Caco-2 (cell line): ENCODE data around the gene PAQR6. TPM values are rescaled to one million over a fixed set of nuclear protein-coding genes. Genes with fewer than 3 reads are reported as not detected.
A peak's percentile ranks its signal among the peaks of the same experiment; 100 is the strongest.

Experiments
- BruUV-seq: library from RNA; stranded (reverse); fragments of 400-500 nt; replicated peaks from 2 replicates; lab custom pipeline; 2021; lab: Mats Ljungman, UMichigan
- CTCF ChIA-PET: fragments of 300-600 bp; sonication (Branson Sonifier 250); formaldehyde crosslinking; loops from one replicate; lab custom pipeline; 2022; ENCODE audit warnings: antibody characterized with exemption; lab: Charles Lee
- POLR2A ChIA-PET: fragments of 300-600 bp; sonication (Branson Sonifier 250); formaldehyde crosslinking; loops from one replicate; lab custom pipeline; 2022; ENCODE audit warnings: antibody characterized with exemption; lab: Charles Lee
- DNase-seq, 2 experiments: peaks; one replicate each; pipeline versions ENCODE4 v3.0.0 to v3.0.0-alpha.2; 2020 to 2022
- H3K27me3 ChIP-seq: replicated peaks from 2 replicates; pipeline ENCODE4 v1.6.0; 2011; ENCODE audit warnings: low read length; ENCODE audit not compliant: control insufficient read depth, insufficient read depth
- H3K36me3 ChIP-seq: 2 replicates; pipeline ENCODE4 v1.5.1; 2011; ENCODE audit warnings: low read length; ENCODE audit not compliant: control insufficient read depth, insufficient read depth
- H3K4me1 ChIP-seq: fragments of 250-450 bp; sonication (Bioruptor Pico); 2 replicates; pipeline ENCODE4 v1.5.1; 2020; ENCODE audit warnings: mild to moderate bottlenecking
- H3K4me3 ChIP-seq: 2 replicates; pipeline ENCODE4 v1.5.1; 2011; ENCODE audit warnings: low read depth, mild to moderate bottlenecking, control low read depth, low read length
- H3K9me3 ChIP-seq: fragments of 250-450 bp; sonication (Bioruptor Pico); 2 replicates; pipeline ENCODE4 v1.5.1; 2020; ENCODE audit warnings: mild to moderate bottlenecking, moderate library complexity
- H3K27ac Mint-ChIP-seq: one replicate; pipeline ENCODE4 v1.8.0; 2022; ENCODE audit warnings: mixed read lengths; ENCODE audit not compliant: unreplicated experiment
- H3K27me3 Mint-ChIP-seq: one replicate; pipeline ENCODE4 v1.8.0; 2022; ENCODE audit warnings: mixed read lengths; ENCODE audit not compliant: insufficient read depth, unreplicated experiment
- H3K36me3 Mint-ChIP-seq: one replicate; pipeline ENCODE4 v1.8.0; 2022; ENCODE audit warnings: mild to moderate bottlenecking, mixed read lengths; ENCODE audit not compliant: insufficient read depth, unreplicated experiment
- H3K4me1 Mint-ChIP-seq: one replicate; pipeline ENCODE4 v1.8.0; 2022; ENCODE audit warnings: low read depth, mixed read lengths; ENCODE audit not compliant: unreplicated experiment
- H3K4me3 Mint-ChIP-seq: one replicate; pipeline ENCODE4 v1.8.0; 2022; ENCODE audit warnings: mild to moderate bottlenecking, moderate library complexity, mixed read lengths; ENCODE audit not compliant: unreplicated experiment
- H3K9me3 Mint-ChIP-seq: one replicate; pipeline ENCODE4 v1.8.0; 2022; ENCODE audit warnings: mixed read lengths; ENCODE audit not compliant: unreplicated experiment
- CTCF ChIP-seq, 2 experiments: fragments of 200-600 bp in 1 of 2; IDR thresholded peaks; 1 replicate in 1 of 2; 2 replicates in 1 of 2; pipeline versions ENCODE4 v1.5.1 to v1.8.0; 2011 to 2022; ENCODE audit warnings: antibody characterized with exemption in 1 of 2, control low read depth in 1 of 2, inconsistent platforms in 1 of 2, low read depth in 1 of 2, low read length in 1 of 2, mild to moderate bottlenecking in 1 of 2, moderate library complexity in 1 of 2; ENCODE audit not compliant: insufficient read depth in 1 of 2, severe bottlenecking in 1 of 2, unreplicated experiment in 1 of 2
- intact Hi-C: fragments of 100-400 bp; cut with micrococcal nuclease; formaldehyde crosslinking; loops from one replicate; pipeline ENCODE4 v1.10.0; 2022; ENCODE audit not compliant: unreplicated experiment
- total RNA-seq: library from RNA; stranded (reverse); gene quantifications from 2 replicates; pipeline ENCODE4 v1.2.3, GENCODE V29; 2022

The PAQR6 gene
- total RNA-seq, 1 experiment from 2014 or later, result 4.1 TPM

- POLR2A ChIA-PET, result no interaction called here
- peaks cover 70% of the 10 kb centered on the region for H3K36me3 Mint-ChIP-seq
- no TSS peak for BruUV-seq
These were observed 5.9 kb downstream of the PAQR6 start, which contains the start of gene BGLAP for GRCh38 chr1:156241926-156242325. TSS of gene BGLAP (plus strand) at chr1:156242184. CDS start at chr1:156242232, 48 bp downstream.

GRCh38 chr1:156241311-156241811, 6.5 kb downstream of the PAQR6 start:
- no peak overlapping the region for H3K27ac Mint-ChIP-seq
- POLR2A ChIA-PET, result no interaction called here
- H3K27me3 ChIP-seq, result no peaks in the 10 kb centered on the region

More at GRCh38 chr1:156241926-156242325, 5.9 kb downstream of the PAQR6 start, which contains the start of gene BGLAP:
- Histone ChIP-seq H3K4me3 (no peak within 1 kb of the TSS), H3K27me3 (no peaks in the 10 kb centered on the region), H3K36me3 (peaks cover 1% of the 10 kb centered on the region; the same call in 1 of the 2 replicates), H3K9me3 (no peaks in the 10 kb centered on the region), H3K4me1 (no peaks in the 10 kb centered on the region)
- CTCF ChIA-PET, result interaction anchor here (1.1 kb wide), 1 partner anchor 100 kb away, joined by 3 read pairs; no protein-coding TSS in a partner anchor
- H3K4me3 Mint-ChIP-seq, result no peak within 1 kb of the TSS
- DNase-seq, result no peak
- H3K27ac Mint-ChIP-seq, result peak within 1 kb of the TSS; percentile 20
- no peaks in the 10 kb centered on the region for H3K4me1 Mint-ChIP-seq
- no peak for TF ChIP-seq CTCF (IDR thresholded peaks at IDR 0.05; ENCODE audit: insufficient read depth in 1 of 2, low read depth in 1 of 2, low read length in 1 of 2, severe bottlenecking in 1 of 2, unreplicated experiment in 1 of 2)
- intact Hi-C loops, result no loop called here
- no peaks in the 10 kb centered on the region for H3K27me3 Mint-ChIP-seq
- no peaks in the 10 kb centered on the region for H3K9me3 Mint-ChIP-seq

GRCh38 chr1:156238248-156238647, 9.6 kb downstream of the PAQR6 start:
- peaks cover 6% of the 10 kb centered on the region for H3K4me1 Mint-ChIP-seq
- no peaks in the 10 kb centered on the region for H3K9me3 Mint-ChIP-seq
- H3K4me3 ChIP-seq, result no peak overlapping the region
- H3K36me3 ChIP-seq, result peaks cover 1% of the 10 kb centered on the region; the same call in 1 of the 2 replicates
- no peak for TF ChIP-seq CTCF (IDR thresholded peaks at IDR 0.05; ENCODE audit: insufficient read depth in 1 of 2, low read depth in 1 of 2, low read length in 1 of 2, severe bottlenecking in 1 of 2, unreplicated experiment in 1 of 2)
- no peaks in the 10 kb centered on the region for H3K9me3 ChIP-seq
- no peak for DNase-seq
- peaks cover 9% of the 10 kb centered on the region for H3K4me1 ChIP-seq
- intact Hi-C loops, result no loop called here
- no peaks in the 10 kb centered on the region for H3K27me3 ChIP-seq
- H3K27ac Mint-ChIP-seq, result no peak overlapping the region
- no peak overlapping the region for H3K4me3 Mint-ChIP-seq
- ChIA-PET CTCF (interaction anchor here (1.2 kb wide), 1 partner anchor 93 kb away, joined by 3 read pairs; no protein-coding TSS in a partner anchor), POLR2A (no interaction called here)
- H3K36me3 Mint-ChIP-seq, result peaks cover 50% of the 10 kb centered on the region
- H3K27me3 Mint-ChIP-seq, result no peaks in the 10 kb centered on the region
- no TSS peak for BruUV-seq

More at GRCh38 chr1:156241311-156241811, 6.5 kb downstream of the PAQR6 start:
- Histone ChIP-seq H3K9me3 (no peaks in the 10 kb centered on the region), H3K36me3 (peaks cover 1% of the 10 kb centered on the region; the same call in 1 of the 2 replicates), H3K4me3 (no peak overlapping the region), H3K4me1 (no peaks in the 10 kb centered on the region)
- intact Hi-C loops, result no loop called here
- H3K27me3 Mint-ChIP-seq, result no peaks in the 10 kb centered on the region
- peaks cover 67% of the 10 kb centered on the region for H3K36me3 Mint-ChIP-seq
- no peaks in the 10 kb centered on the region for H3K9me3 Mint-ChIP-seq
- CTCF ChIA-PET, result no interaction called here
- H3K4me1 Mint-ChIP-seq, result no peaks in the 10 kb centered on the region
- H3K4me3 Mint-ChIP-seq, result no peak overlapping the region
- DNase-seq, result no peak
- no TSS peak for BruUV-seq
- no peak for TF ChIP-seq CTCF (IDR thresholded peaks at IDR 0.05; ENCODE audit: insufficient read depth in 1 of 2, low read depth in 1 of 2, low read length in 1 of 2, severe bottlenecking in 1 of 2, unreplicated experiment in 1 of 2)
